Measurements from ENCODE around the gene PDE7B. TPM values are rescaled to one million over a fixed set of nuclear protein-coding genes. Genes with fewer than 3 reads are reported as not detected.

PDE7B gene
- total and polyA plus RNA-seq, 4 donors: 0.26 to 3.7 (median 1.8) TPM

DNA sequence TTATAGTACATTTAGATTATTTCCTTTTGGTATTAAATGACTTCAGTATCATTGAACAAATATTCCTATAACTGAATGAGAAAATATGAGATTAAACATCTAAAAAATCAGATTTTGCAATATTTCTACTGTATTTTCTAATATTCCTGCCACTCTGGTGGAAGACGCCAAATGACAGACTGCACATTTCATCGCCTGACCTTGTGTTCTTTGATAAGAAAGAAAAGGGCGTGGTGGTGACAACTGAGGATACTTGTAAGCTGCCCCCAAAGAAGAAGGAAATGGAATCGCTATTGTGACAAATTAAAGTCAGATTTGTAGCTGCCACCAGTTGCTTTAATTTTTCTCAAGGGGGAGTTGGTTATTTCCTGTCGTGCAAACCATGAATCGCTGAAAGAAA, 267.3 kb downstream of the PDE7B start:
- Histone ChIP-seq H3K27me3 (ENCODE audit: control insufficient read depth in 3 of 3, insufficient read depth in 3 of 3, low read length in 2 of 3) (no peaks in the 10 kb centered on the region), H3K4me1 (ENCODE audit: control insufficient read depth in 5 of 5, insufficient read depth in 5 of 5, low read length in 5 of 5) (peaks cover 0 to 32% (median 3%) of the 10 kb centered on the region in 5 donors), H3K36me3 (ENCODE audit: control insufficient read depth in 4 of 4, insufficient read depth in 4 of 4, low read length in 4 of 4) (no peaks in the 10 kb centered on the region), H3K4me3 (no peak overlapping the region), H3K9me3 (ENCODE audit: control insufficient read depth in 4 of 4, insufficient read depth in 3 of 4, low read length in 3 of 4) (peaks cover 0 to 3% (median 0%) of the 10 kb centered on the region in 4 donors), H3K27ac (ENCODE audit: low read depth in 1 of 2, low read length in 1 of 2) (peak overlapping the region in 1 of 2 donors; percentile 41), H3K9ac (ENCODE audit: insufficient read depth in 1 of 2, low read length in 2 of 2) (no peak overlapping the region)
- DNase-seq: no peak
- WGBS, 2 donors: 69 to 85% methylated on average over 6 of the region's 6 CpGs
- no peak for ATAC-seq (ENCODE audit: insufficient read depth, low FRiP score)
- TF ChIP-seq, protein P1, sequence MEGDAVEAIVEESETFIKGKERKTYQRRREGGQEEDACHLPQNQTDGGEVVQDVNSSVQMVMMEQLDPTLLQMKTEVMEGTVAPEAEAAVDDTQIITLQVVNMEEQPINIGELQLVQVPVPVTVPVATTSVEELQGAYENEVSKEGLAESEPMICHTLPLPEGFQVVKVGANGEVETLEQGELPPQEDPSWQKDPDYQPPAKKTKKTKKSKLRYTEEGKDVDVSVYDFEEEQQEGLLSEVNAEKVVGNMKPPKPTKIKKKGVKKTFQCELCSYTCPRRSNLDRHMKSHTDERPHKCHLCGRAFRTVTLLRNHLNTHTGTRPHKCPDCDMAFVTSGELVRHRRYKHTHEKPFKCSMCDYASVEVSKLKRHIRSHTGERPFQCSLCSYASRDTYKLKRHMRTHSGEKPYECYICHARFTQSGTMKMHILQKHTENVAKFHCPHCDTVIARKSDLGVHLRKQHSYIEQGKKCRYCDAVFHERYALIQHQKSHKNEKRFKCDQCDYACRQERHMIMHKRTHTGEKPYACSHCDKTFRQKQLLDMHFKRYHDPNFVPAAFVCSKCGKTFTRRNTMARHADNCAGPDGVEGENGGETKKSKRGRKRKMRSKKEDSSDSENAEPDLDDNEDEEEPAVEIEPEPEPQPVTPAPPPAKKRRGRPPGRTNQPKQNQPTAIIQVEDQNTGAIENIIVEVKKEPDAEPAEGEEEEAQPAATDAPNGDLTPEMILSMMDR (IDR thresholded peaks at IDR 0.05; ENCODE audit: control extremely low read depth, extremely low read depth): no peak

DNA sequence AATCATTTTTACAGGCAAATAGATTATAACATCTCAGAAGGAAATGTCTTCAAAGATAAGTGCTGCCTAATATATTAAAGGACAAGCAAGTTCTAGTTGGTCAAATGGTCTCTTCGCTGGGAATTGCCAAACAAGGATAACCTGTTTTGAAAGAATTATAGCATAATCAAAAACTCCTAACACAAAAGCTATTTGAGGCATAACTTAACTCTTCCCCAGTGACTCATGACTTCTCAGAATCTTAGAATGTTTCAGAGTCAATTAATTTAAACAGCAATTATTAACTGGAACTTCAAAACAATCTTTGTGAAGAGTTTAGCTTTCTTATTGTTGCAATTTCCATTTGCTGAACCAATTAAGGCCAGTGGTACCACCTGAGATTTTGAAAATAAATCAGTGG, 272.0 kb downstream of the PDE7B start:
- no peaks in the 10 kb centered on the region for H3K36me3 ChIP-seq (ENCODE audit: control insufficient read depth in 4 of 4, insufficient read depth in 4 of 4, low read length in 4 of 4)
- TF ChIP-seq, protein P1 (IDR thresholded peaks at IDR 0.05; ENCODE audit: control extremely low read depth, extremely low read depth): no peak
- no peak overlapping the region for H3K9ac ChIP-seq (ENCODE audit: insufficient read depth in 1 of 2, low read length in 2 of 2)
- no peak overlapping the region for H3K4me3 ChIP-seq
- H3K4me1 ChIP-seq (ENCODE audit: control insufficient read depth in 5 of 5, insufficient read depth in 5 of 5, low read length in 5 of 5): peaks cover 0 to 22% (median 4%) of the 10 kb centered on the region in 5 donors
- 49 to 79% methylated on average over 1 of the region's 1 CpG for WGBS, 2 donors
- H3K9me3 ChIP-seq (ENCODE audit: control insufficient read depth in 4 of 4, insufficient read depth in 3 of 4, low read length in 3 of 4): no peaks in the 10 kb centered on the region
- H3K27ac ChIP-seq (ENCODE audit: low read depth in 1 of 2, low read length in 1 of 2): peak overlapping the region in 1 of 2 donors; percentile 29
- ATAC-seq (ENCODE audit: insufficient read depth, low FRiP score) (no peak), DNase-seq (no peak)
- no peaks in the 10 kb centered on the region for H3K27me3 ChIP-seq (ENCODE audit: control insufficient read depth in 3 of 3, insufficient read depth in 3 of 3, low read length in 2 of 3)

DNA sequence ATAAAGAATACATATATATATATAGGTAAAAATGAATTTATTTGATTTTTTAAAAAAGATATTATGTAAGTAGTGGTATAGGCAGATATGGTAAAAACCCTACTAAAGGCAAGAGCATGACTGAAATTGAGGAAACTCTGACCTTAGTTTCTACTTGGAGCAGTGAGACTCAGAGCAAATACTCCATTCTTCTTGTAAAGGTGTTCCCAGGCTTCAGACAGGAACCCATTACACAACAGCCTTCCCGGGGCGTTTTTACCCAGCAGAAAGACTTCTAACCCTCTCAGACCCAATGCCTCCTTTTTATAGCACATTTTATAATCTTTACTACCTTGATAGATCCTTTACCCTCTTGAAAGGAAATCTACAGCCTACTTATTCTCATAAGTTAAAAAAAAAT, 274.1 kb downstream of the PDE7B start:
- H3K36me3 ChIP-seq (ENCODE audit: control insufficient read depth in 4 of 4, insufficient read depth in 4 of 4, low read length in 4 of 4): no peaks in the 10 kb centered on the region
- TF ChIP-seq, protein P1 (IDR thresholded peaks at IDR 0.05; ENCODE audit: control extremely low read depth, extremely low read depth): no peak
- H3K27ac ChIP-seq (ENCODE audit: low read depth in 1 of 2, low read length in 1 of 2): no peak overlapping the region
- H3K4me1 ChIP-seq (ENCODE audit: control insufficient read depth in 5 of 5, insufficient read depth in 5 of 5, low read length in 5 of 5): peaks cover 0 to 20% (median 4%) of the 10 kb centered on the region in 5 donors
- 62 to 71% methylated on average over 2 of the region's 2 CpGs for WGBS, 2 donors
- H3K9ac ChIP-seq (ENCODE audit: insufficient read depth in 1 of 2, low read length in 2 of 2): no peak overlapping the region
- no peak overlapping the region for H3K4me3 ChIP-seq
- DNase-seq: no peak
- no peaks in the 10 kb centered on the region for H3K9me3 ChIP-seq (ENCODE audit: control insufficient read depth in 4 of 4, insufficient read depth in 3 of 4, low read length in 3 of 4)
- no peaks in the 10 kb centered on the region for H3K27me3 ChIP-seq (ENCODE audit: control insufficient read depth in 3 of 3, insufficient read depth in 3 of 3, low read length in 2 of 3)
- ATAC-seq (ENCODE audit: insufficient read depth, low FRiP score): no peak

DNA sequence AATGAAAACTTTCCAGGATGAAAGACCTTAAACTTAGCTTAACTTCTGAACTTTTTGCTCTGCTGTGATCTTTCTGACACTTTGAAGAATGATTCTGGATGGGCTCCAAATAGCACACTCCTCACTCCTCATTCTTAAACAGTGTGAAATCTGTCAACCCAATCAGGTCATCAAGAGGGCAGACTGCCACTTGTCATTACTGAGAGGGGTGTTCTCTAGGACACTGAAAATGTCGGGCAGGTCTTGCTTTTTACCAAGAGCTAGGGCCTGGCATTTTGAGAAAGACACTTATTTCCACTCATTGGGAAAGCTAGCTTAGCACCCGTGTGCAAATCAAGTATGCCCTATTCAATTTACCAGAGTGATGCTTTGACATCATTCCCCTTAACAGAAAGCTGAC, 276.4 kb downstream of the PDE7B start:
- no peak for ATAC-seq (ENCODE audit: insufficient read depth, low FRiP score)
- Histone ChIP-seq H3K4me1 (ENCODE audit: control insufficient read depth in 5 of 5, insufficient read depth in 5 of 5, low read length in 5 of 5) (peaks cover 0 to 17% (median 4%) of the 10 kb centered on the region in 5 donors), H3K9ac (ENCODE audit: insufficient read depth in 1 of 2, low read length in 2 of 2) (peak overlapping the region in 1 of 2 donors; percentile 26), H3K4me3 (no peak overlapping the region), H3K27ac (ENCODE audit: low read depth in 1 of 2, low read length in 1 of 2) (peak overlapping the region in 1 of 2 donors; percentile 70), H3K9me3 (ENCODE audit: control insufficient read depth in 4 of 4, insufficient read depth in 3 of 4, low read length in 3 of 4) (no peaks in the 10 kb centered on the region), H3K27me3 (ENCODE audit: control insufficient read depth in 3 of 3, insufficient read depth in 3 of 3, low read length in 2 of 3) (no peaks in the 10 kb centered on the region), H3K36me3 (ENCODE audit: control insufficient read depth in 4 of 4, insufficient read depth in 4 of 4, low read length in 4 of 4) (no peaks in the 10 kb centered on the region)
- DNase-seq: peak in 2 of 3 donors; percentile 59 to 71
- 40 to 45% methylated on average over 2 of the region's 2 CpGs for WGBS, 2 donors
- TF ChIP-seq, protein P1 (IDR thresholded peaks at IDR 0.05; ENCODE audit: control extremely low read depth, extremely low read depth): no peak

Data from lung (tissue), 12 donors.